ENCODE results near the gene C6orf52. TPM values are rescaled to one million over a fixed set of nuclear protein-coding genes. Genes with fewer than 3 reads are reported as not detected.

C6orf52 gene
- total and polyA plus RNA-seq, 9 of the 15 experiments (the other 6 are each of a cell fraction or from before 2014, with no cell fraction given) = 6.7 to 37.0 (median 11.1) TPM

DNA sequence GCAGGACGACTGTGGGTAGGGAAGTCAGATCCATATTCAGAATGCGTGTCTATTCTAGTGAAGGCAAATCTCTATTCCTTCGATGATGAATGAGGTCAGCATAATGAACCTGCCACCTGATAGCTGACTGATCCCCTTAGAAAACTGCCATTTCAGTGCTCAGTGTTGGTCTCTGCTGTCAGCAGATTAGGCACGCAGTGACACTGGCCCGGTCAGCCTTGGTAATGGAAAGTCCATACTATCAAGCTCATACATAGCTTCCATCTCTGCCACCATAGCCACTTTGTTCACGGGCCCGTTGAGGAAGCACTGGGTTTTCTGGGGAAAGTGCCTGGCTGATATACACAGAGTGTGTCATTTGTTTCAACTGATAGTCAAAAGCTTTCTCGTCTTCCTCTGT is 54.0 kb downstream of the C6orf52 start (continued):
- TF ChIP-seq, protein P1, sequence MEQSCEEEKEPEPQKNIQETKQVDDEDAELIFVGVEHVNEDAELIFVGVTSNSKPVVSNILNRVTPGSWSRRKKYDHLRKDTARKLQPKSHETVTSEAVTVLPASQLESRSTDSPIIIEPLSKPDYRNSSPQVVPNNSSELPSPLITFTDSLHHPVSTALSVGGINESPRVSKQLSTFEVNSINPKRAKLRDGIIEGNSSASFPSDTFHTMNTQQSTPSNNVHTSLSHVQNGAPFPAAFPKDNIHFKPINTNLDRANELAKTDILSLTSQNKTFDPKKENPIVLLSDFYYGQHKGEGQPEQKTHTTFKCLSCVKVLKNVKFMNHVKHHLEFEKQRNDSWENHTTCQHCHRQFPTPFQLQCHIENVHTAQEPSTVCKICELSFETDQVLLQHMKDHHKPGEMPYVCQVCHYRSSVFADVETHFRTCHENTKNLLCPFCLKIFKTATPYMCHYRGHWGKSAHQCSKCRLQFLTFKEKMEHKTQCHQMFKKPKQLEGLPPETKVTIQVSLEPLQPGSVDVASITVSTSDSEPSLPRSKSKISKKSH (CRISPR knock-in tag; IDR thresholded peaks at IDR 0.05) = no peak
- TF ChIP-seq EHMT2 (IDR thresholded peaks at IDR 0.05) (peak; percentile 67; the same call in 1 of the 2 replicates), PKNOX1 (IDR thresholded peaks at IDR 0.05) (peak; percentile 76), CREB1 (IDR thresholded peaks at IDR 0.05) (0 out of 2 replicates have a peak, but pooled peaks have one; percentile 28), CREB1 (CRISPR knock-in tag; IDR thresholded peaks at IDR 0.05) (no peak), HMBOX1 (IDR thresholded peaks at IDR 0.05) (peak; percentile 72; the same call in 1 of the 2 replicates), ARID1B (IDR thresholded peaks at IDR 0.05) (peak; percentile 90), MTA2 (IDR thresholded peaks at IDR 0.05; ENCODE audit: low read depth) (peak; percentile 59), NCOR1 (IDR thresholded peaks at IDR 0.05) (peak; percentile 80), ZKSCAN1 (IDR thresholded peaks at IDR 0.05; ENCODE audit: low read depth, low read length) (peak; percentile 60; the same call in 1 of the 2 replicates), POLR2AphosphoS5 (IDR thresholded peaks at IDR 0.05; ENCODE audit: control insufficient read depth, insufficient read depth, low read depth, low read length) (peak; percentile 55; the same call in 1 of the 2 replicates), TAF9B (IDR thresholded peaks at IDR 0.05; ENCODE audit: partially characterized antibody) (peak; percentile 29), JUND (IDR thresholded peaks at IDR 0.05; ENCODE audit: borderline replicate concordance, low read depth, low read length) (no peak), JUND (tag; IDR thresholded peaks at IDR 0.05; ENCODE audit: borderline replicate concordance, low read depth, low read length) (peak; percentile 72; the same call in 2 of the 3 replicates), NFIC (IDR thresholded peaks at IDR 0.05) (peak; percentile 32; the same call in 1 of the 2 replicates), ZNF3 (CRISPR knock-in tag; IDR thresholded peaks at IDR 0.05) (no peak)
